GM10266 (cell line): ENCODE results near the gene TAF6.

Source experiments
- DNase-seq: peaks from one replicate; pipeline ENCODE4 v3.0.0; 2012; ENCODE audit errors: extremely low spot score
- CTCF ChIP-seq: IDR thresholded peaks from 2 replicates; pipeline ENCODE4 v1.5.1; 2012; ENCODE audit warnings: mild to moderate bottlenecking, low read depth; ENCODE audit not compliant: control insufficient read depth, insufficient read depth; ENCODE audit errors: missing control alignments

TAF6 gene

GRCh38 chr7:100115026-100115425 is 4.1 kb downstream of the TAF6 start:
- DNase-seq, result no peak
- no peak for TF ChIP-seq CTCF

GRCh38 chr7:100111914-100112313 is 7.2 kb downstream of the TAF6 start:
- TF ChIP-seq CTCF, result no peak
- no peak for DNase-seq

GRCh38 chr7:100111156-100111555 is 8.0 kb downstream of the TAF6 start:
- DNase-seq, result no peak
- TF ChIP-seq CTCF, result no peak

- DNase-seq, result no peak
- TF ChIP-seq CTCF, result no peak
Measured at GRCh38 chr7:100109521-100110163, 9.5 kb downstream of the TAF6 start.

GRCh38 chr7:100107890-100108289 is 11.3 kb downstream of the TAF6 start:
- no peak for DNase-seq
- no peak for TF ChIP-seq CTCF

GRCh38 chr7:100107125-100107737 is 11.9 kb downstream of the TAF6 start:
- no peak for DNase-seq
- TF ChIP-seq CTCF, result no peak

- no peak for DNase-seq
- TF ChIP-seq CTCF, result no peak
Measured at GRCh38 chr7:100106633-100107032, 12.5 kb downstream of the TAF6 start.
